Suprapubic skin (tissue), 4 donors: ENCODE measurements around the gene IQCH. TPM values are rescaled to one million over a fixed set of nuclear protein-coding genes. Genes with fewer than 3 reads are reported as not detected.

Experiments used
- DNase-seq, 2 donors: peaks; one replicate each; pipeline ENCODE4 v3.0.0-alpha.2; 2019; ENCODE audit warnings: low spot score in 2 of 2
- H3K27ac ChIP-seq: fragments of 200-600 bp; sonication (generic); one replicate; pipeline ENCODE4 v1.5.1; 2019
- H3K27me3 ChIP-seq: fragments of 200-600 bp; sonication (generic); one replicate; pipeline ENCODE4 v1.5.1; 2019
- H3K36me3 ChIP-seq: fragments of 200-600 bp; sonication (generic); one replicate; pipeline ENCODE4 v1.5.1; 2019
- H3K4me1 ChIP-seq: fragments of 200-600 bp; sonication (generic); one replicate; pipeline ENCODE4 v1.5.1; 2019
- H3K4me3 ChIP-seq: fragments of 200-600 bp; sonication (generic); one replicate; pipeline ENCODE4 v1.5.1; 2019; ENCODE audit warnings: mild to moderate bottlenecking
- H3K9me3 ChIP-seq: fragments of 200-600 bp; sonication (generic); one replicate; pipeline ENCODE4 v1.5.1; 2019
- CTCF ChIP-seq, 2 donors: fragments of 200-600 bp in 1 of 2; fragments of 450-650 bp in 1 of 2; sonication (generic) in 1 of 2; IDR thresholded peaks; one replicate each; pipeline ENCODE4 v1.5.1; 2016 to 2019; ENCODE audit warnings: antibody characterized with exemption in 2 of 2, mild to moderate bottlenecking in 1 of 2, moderate library complexity in 1 of 2
- EP300 ChIP-seq: sonication (generic); formaldehyde crosslinking; IDR thresholded peaks from one replicate; pipeline ENCODE4 v1.6.1; 2017; ENCODE audit warnings: antibody characterized with exemption
- POLR2A ChIP-seq, 2 donors: fragments of 450-650 bp; IDR thresholded peaks; one replicate each; pipeline ENCODE4 v1.6.1; 2017; ENCODE audit warnings: antibody characterized with exemption in 2 of 2, mild to moderate bottlenecking in 2 of 2, moderate library complexity in 2 of 2
- POLR2AphosphoS5 ChIP-seq, 3 donors: sonication (generic); formaldehyde crosslinking; IDR thresholded peaks; one replicate each; pipeline ENCODE4 v1.6.1; 2017; ENCODE audit warnings: antibody characterized with exemption in 3 of 3
- WGBS: methylation state at CpG from one replicate; pipeline ENCODE4 v1.1.5; 2018; 5-methylcytosine and 5-hydroxymethylcytosine counted together
- total RNA-seq, 4 donors: library from RNA; depleted of rRNA; stranded (reverse); fragments of >200 nt; gene quantifications; one replicate each; pipeline ENCODE4 v1.1.0, GENCODE V29; 2016

The IQCH gene
- total RNA-seq, 4 donors from 2014 or later: 1.4 to 3.1 (median 2.2) TPM

DNA sequence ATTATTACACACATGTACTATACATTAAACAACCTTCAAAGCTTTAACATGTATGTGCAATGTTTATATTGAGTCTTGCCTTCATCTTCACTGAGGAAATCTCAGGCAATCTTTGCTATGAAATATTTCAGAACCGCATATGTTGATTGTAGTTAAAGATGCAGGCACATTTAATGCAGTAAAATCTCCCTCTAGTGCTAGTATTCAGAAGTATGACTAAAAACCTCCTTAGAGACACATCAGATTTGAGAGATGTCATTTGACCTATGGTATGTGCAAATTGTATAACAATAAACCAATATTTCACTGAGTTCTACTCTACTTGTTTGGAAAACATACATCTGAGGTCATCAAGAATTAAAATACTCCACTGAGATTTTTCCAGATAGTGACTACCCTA is 142.6 kb downstream of the IQCH start:
- DNase-seq: no peak
- Histone ChIP-seq H3K4me1 (no peaks in the 10 kb centered on the region), H3K27ac (no peak overlapping the region), H3K36me3 (no peaks in the 10 kb centered on the region), H3K4me3 (no peak overlapping the region), H3K27me3 (no peaks in the 10 kb centered on the region), H3K9me3 (no peaks in the 10 kb centered on the region)
- TF ChIP-seq CTCF (IDR thresholded peaks at IDR 0.05): no peak
- TF ChIP-seq POLR2AphosphoS5 (IDR thresholded peaks at IDR 0.05): no peak
- TF ChIP-seq POLR2A (IDR thresholded peaks at IDR 0.05): no peak
- TF ChIP-seq EP300: no peak
- 77% methylated on average over 1 of the region's 1 CpG for WGBS

DNA sequence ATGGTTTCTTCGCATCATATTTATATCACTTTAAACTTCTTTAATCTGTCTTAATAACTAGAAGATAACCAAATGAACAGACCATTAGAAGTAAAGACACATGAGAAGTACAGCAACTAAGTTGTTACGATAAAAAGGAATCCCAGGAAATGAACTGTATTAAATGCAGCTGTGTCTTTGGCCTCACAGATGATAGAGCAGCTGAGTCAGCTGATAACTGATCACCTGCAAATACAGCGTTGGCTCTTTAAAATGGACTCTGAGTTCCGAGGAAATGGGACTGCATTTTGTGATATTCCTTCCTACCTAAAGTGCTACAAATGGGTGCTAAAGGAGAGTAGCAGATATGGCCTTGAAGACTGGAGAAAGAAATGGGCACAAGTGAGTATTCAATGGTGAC is 145.3 kb downstream of the IQCH start:
- no peak overlapping the region for H3K27ac ChIP-seq
- no peak for DNase-seq
- H3K27me3 ChIP-seq: no peaks in the 10 kb centered on the region
- H3K36me3 ChIP-seq: no peaks in the 10 kb centered on the region
- H3K4me3 ChIP-seq: no peak overlapping the region
- no peak for TF ChIP-seq POLR2AphosphoS5 (IDR thresholded peaks at IDR 0.05)
- TF ChIP-seq POLR2A (IDR thresholded peaks at IDR 0.05): no peak
- TF ChIP-seq CTCF (IDR thresholded peaks at IDR 0.05): no peak
- TF ChIP-seq EP300: no peak
- no peaks in the 10 kb centered on the region for H3K9me3 ChIP-seq
- no peaks in the 10 kb centered on the region for H3K4me1 ChIP-seq
- 89% methylated on average over 4 of the region's 4 CpGs for whole genome bisulfite sequencing

DNA sequence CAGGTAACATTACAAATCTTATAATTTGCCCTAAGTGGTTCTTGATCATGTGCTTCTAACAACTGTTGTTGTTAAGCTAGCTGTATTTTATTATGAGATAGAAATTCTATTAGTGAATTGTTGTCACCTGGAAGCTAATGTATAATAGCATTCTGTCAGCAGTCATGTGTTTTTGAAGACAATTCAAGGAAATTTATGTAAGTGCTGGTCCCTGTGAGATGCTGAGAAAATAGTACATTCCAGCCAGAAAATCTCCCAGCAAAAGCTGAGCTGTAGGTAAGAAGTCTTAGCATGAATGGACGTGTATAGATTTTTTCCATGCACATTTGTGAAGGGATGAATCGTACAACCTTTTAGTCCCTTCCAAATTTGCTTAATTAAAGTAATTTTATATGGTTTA is 146.3 kb downstream of the IQCH start:
- no peak for DNase-seq
- H3K27me3 ChIP-seq: no peaks in the 10 kb centered on the region
- H3K36me3 ChIP-seq: no peaks in the 10 kb centered on the region
- H3K9me3 ChIP-seq: no peaks in the 10 kb centered on the region
- no peak overlapping the region for H3K27ac ChIP-seq
- no peaks in the 10 kb centered on the region for H3K4me1 ChIP-seq
- 82% methylated on average over 2 of the region's 2 CpGs for WGBS
- TF ChIP-seq POLR2AphosphoS5 (IDR thresholded peaks at IDR 0.05) (no peak), CTCF (IDR thresholded peaks at IDR 0.05) (no peak), POLR2A (IDR thresholded peaks at IDR 0.05) (no peak), EP300 (no peak)
- H3K4me3 ChIP-seq: no peak overlapping the region

DNA sequence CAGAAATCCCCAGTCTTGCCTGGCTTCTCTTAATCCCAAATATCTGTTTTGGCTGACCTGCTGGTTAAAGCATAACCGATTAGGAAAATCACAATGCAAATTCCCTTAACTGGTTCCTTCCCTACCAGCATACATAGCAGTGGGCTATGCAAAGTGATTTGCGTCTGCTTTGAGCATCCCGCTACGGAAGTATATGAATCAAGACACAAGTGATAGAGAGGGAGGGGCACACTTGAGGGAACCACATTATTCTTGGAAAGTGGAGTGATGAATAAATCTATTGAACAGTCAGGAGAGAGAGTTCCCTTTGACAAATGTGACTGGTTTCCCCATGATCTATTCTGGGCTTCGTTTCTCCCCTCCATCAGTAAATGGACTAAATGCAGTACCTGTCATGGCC is 146.8 kb downstream of the IQCH start:
- Histone ChIP-seq H3K27me3 (no peaks in the 10 kb centered on the region), H3K9me3 (no peaks in the 10 kb centered on the region), H3K4me1 (no peaks in the 10 kb centered on the region), H3K4me3 (no peak overlapping the region), H3K36me3 (no peaks in the 10 kb centered on the region), H3K27ac (no peak overlapping the region)
- WGBS: 85% methylated on average over 5 of the region's 5 CpGs
- DNase-seq: no peak
- TF ChIP-seq EP300 (no peak), CTCF (IDR thresholded peaks at IDR 0.05) (no peak), POLR2A (IDR thresholded peaks at IDR 0.05) (no peak)

- Histone ChIP-seq H3K36me3 (no peaks in the 10 kb centered on the region), H3K4me3 (no peak overlapping the region), H3K27me3 (no peaks in the 10 kb centered on the region), H3K4me1 (no peaks in the 10 kb centered on the region), H3K27ac (no peak overlapping the region), H3K9me3 (no peaks in the 10 kb centered on the region)
- DNase-seq: no peak
- WGBS: 78% methylated on average over 4 of the region's 4 CpGs
- TF ChIP-seq POLR2A (IDR thresholded peaks at IDR 0.05) (no peak), POLR2AphosphoS5 (IDR thresholded peaks at IDR 0.05) (no peak), CTCF (IDR thresholded peaks at IDR 0.05) (no peak), EP300 (no peak)
Observed at GRCh38 chr15:67403428-67404154, 149.0 kb downstream of the IQCH start.
